ENCODE results near the gene ZYX.
"Not testable (repeated sequence)": the region's sequence is repeated elsewhere in the genome, so short reads cannot be mapped to it uniquely, and the experiment has no call there.

The ZYX gene

DNA sequence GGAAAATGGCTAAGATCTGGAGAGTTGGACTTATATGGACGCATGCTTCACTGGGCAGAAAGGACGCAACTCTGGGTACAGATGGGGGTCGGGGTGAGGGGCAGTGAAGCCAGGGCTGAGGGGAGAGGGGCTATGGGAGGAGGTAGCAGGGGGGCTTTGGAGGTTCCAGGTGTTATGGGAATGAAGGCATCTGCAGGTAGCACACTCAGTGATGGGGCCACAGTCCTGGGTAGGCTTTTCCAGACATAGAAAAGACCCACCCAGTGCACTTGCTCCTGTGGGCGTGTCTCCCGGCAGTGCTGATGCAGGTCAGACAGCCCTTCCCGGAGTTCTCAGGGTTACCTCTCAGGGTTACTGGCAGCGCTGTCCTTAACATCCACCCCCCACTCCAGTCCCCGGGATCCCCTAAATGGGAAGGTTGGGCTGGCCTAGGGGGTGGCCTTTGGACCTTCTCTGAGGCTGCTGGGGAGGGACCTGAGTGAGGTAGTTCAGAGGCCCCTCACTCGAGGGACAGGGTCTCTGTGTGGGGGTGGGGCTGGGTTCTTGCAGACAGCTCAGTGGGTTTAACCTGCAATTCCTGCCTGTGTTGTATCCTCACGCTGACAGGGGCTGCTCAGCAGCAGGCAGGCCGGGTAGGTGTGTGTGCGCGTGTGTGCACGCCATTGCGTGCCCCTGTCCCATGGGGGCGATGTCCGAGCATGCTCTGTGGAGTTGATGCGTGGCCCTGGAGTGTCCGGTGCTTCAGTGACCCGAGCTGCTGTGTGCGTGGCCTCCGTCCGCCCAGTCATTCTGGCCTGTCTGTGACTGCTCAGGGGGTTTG, 6.2 kb downstream of the ZYX start:
- DNase-seq, result no peak

DNA sequence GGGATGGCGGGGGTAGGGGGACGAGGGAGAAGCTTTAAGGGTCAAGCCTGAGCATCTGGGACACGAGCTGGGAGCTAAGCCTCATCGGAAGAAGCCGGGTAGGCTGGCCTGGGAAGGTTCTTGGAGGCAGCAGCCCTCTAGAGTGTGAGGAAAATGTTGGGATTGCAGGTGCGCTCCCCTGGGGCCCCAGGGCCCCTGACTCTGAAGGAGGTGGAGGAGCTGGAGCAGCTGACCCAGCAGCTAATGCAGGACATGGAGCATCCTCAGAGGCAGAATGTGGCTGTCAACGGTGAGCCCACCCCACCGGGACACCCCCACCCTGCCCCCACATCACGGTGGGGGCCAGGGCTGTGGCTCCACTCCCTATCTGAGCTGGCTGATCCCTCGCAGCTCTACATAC, 6.9 kb downstream of the ZYX start:
- no peak for DNase-seq

DNA sequence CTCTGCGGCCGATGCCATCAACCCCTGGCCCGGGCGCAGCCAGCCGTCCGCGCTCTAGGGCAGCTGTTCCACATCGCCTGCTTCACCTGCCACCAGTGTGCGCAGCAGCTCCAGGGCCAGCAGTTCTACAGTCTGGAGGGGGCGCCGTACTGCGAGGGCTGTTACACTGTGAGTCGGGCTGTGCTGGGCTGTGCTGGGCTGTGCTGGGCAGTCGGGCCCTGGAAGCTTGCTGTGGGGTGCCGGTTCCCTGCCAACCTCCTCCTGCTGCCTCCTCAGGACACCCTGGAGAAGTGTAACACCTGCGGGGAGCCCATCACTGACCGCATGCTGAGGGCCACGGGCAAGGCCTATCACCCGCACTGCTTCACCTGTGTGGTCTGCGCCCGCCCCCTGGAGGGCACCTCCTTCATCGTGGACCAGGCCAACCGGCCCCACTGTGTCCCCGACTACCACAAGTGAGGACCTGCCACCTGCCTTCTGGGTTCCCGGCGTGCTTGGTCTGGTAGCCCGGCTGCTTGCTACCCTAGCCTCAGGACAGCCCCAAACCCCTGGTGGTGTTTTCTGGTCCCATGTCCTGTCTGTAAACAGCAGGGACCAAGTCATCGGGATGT, 7.5 kb downstream of the ZYX start:
- no peak for DNase-seq

DNA sequence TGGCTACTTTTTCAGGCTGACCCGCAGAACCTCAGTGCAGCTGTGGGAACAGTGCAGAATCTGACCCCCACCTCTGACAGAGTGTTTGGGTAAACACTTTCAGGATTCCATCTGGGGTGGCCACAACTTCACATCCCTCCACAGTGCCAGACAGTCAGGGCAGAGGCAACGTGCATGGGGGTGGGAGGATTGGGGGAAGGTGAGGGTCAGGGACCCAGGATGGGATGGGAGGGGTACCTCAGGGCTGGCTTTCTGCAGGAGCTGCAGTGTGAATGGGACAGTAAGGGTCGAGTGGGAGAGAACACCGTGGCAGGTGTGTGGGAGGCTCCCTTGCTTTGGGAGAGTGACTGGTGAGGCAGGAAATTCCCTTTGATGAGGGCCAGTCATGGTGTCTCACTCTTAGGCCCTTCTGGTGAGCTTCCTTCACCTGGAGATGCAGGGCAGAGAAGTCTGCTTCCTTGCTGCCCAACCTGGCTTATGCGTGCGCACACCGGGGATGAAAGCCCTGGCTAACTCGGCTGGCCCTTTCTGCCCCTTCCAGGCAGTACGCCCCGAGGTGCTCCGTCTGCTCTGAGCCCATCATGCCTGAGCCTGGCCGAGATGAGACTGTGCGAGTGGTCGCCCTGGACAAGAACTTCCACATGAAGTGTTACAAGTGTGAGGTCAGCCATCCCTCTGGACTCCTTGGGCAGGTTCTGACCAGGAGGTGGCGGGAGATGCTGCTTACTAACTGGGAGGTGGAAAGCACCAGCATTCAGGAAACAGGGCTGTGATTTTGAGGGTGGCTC, 8.4 kb downstream of the ZYX start:
- no peak for DNase-seq

DNA sequence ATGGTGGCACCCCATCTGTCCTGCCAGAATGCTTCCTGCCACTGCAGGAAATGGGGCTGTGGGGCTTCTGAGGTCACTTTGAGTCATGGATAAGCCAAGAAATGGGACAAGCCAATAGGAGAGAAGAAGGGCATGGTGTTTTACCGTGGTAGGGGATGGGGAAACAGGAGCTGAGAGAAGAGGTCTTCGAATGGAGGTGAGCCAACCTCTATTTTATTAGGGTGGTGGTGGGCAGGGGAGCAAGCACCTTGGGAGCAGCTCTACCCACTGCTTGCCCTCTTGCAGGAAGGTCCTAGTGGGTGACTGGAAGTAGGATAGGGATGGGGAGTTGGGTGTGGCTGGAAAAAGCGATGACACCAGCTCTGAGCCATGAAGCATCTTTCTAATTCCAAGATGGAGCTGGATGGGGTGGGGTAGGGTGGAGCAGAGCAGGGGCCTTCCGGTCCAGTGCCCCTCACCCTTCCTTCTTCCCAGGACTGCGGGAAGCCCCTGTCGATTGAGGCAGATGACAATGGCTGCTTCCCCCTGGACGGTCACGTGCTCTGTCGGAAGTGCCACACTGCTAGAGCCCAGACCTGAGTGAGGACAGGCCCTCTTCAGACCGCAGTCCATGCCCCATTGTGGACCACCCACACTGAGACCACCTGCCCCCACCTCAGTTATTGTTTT, 9.1 kb downstream of the ZYX start:
- DNase-seq, result no peak

DNA sequence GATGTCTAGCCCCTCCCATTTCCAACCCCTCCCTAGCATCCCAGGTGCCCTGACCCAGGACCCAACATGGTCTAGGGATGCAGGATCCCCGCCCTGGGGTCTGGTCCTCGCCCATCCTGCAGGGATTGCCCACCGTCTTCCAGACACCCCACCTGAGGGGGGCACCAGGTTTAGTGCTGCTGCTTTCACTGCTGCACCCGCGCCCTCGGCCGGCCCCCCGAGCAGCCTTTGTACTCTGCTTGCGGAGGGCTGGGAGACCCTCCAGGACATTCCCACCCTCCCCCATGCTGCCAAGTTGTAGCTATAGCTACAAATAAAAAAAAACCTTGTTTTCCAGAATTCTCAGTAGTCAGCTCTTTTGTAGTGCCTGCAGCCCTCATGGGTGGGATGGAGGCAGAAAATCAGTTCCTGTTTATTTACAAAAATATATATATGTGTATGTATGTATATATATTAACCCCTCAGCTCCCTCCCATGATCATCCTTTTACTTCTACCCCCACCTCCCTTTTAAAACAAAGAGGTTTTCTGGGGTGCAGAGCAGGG, 9.7 kb downstream of the ZYX start:
- no peak for DNase-seq

DNA sequence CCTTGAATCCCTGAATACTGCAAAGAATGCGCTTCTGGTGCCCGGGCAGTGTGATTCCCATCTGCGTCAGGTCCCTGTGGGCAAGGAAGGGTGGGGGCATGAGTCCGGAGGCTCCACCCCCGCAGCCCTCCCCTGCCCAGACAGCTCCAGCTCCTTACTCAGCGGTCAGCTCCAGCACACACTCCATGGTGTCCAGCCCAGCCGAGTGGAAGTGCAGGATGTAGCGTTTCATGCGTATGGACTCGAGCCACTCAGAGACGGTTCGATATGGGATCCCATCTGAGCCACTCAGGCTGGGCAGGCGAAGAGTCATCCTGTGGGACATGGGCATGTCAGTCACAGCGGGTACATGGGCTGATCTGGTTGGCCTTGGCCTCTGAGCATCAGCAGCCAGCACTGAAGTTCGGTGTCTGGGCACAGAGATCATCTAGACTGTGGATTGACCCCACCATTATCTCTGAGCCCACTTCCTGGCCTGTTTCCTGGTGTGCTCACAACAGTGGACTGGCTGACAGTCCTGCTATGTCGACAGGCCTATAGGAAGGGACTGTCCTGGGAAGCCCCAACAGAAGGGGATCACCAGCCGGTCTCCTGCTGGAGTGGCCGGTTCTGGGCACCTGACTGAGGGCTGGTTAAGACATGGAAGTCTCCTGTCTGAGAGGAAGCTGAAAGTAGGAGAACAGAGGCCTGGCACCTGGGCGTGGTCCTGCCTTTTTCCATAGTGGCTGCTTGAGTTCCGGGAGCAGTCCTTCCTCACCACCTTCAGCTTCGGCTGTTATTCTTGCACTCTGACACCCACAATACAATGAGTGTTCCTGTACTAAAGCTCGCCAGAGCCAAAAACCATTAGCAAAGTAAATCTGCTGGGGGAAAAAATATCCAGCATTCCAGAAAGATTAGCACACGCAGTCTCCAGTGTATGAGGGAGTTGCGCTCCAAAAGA, 10.6 kb downstream of the ZYX start:
- no peak for DNase-seq

DNA sequence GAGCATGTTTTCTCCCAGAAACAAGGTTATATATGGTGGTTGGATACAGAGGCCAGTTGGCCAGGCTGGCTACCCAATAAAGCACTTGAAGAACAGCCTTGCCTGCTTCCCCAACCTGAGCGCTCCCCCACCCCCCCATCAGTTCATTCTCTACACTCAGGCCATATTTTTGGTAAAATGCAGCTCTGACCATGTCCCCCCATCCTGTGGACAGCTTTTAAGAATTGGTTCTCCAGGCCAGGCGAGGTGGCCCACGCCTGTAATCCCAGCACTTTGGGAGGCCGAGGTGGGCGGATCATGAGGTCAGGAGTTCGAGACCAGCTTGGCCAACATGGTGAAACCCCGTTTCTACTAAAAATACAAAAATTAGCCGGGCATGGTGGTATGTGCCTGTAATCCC, 11.3 kb downstream of the ZYX start:
- not testable (repeated sequence) for DNase-seq

DNA sequence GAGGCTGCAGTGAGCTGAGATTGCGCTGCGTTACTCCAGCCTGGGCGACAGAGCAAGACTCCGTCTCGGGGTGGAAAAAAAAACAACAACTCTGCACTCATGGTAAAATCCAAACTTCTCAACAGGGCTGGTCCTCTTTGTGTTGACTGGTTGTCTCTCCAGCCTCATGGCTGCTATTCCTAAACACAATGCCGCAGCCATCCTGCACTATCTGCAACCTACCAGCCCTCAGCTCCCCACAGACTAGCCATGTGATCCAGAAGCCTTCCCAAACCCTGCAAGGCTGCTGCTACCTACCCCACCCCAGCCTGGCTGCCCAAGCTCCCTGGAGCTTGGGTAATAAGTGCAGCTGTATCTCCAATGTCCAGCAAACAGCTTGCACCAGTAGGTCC, 11.7 kb downstream of the ZYX start:
- no peak for DNase-seq

DNA sequence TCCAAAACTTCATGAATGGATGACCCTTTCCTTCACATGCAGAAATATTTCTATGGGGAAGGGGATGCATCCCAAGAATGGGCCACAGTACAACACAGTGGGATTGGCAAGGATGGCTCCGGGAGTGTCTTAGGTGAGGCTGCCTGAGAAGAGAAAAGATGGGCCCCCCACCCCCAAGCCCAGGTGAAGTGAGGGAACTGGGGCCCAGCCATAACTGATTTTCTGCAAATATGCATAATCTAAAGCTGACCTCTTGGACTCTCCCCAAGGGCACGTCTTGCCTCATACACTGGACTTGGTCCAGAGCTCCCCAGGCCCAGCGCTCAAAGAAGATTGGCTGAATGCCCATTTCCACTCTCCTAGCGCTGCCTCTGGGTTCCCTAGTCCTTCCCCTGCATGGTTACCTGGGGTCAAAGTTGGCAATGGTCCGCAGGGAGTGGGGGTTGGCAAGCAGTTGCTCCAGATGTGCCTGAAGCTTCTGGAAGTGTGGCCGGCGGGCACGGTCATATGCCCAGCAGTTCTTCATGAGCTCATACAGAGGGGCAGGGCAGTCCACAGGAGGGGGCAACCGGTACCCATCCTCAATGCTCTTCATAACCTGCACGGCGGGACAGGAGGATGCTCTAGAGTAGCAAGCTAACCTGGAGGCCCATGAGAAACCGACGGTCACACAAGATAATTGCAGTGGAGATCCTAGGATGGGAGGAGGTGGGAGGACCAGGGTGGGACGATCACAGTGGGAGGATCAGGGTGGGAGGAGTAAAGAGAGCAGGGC, 12.3 kb downstream of the ZYX start:
- DNase-seq, result no peak

DNA sequence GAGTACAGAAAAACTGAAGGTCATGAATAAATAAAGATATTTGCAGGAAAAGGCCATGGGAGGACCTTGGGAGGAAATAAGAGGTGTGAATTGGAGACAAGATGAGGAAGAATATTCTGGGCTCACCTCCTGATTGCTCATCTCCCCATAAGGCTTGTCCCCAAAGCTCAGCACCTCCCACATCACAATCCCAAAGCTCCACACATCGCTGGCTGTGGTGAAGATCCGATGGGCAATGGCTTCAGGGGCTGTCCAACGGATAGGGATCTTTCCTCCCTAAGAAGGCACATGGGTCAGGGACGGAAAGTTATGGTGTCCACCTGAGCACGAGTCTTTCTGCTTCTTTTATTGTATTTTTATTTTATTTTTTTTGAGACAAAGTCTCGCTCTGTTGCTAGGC, 12.9 kb downstream of the ZYX start:
- no peak for DNase-seq

DNA sequence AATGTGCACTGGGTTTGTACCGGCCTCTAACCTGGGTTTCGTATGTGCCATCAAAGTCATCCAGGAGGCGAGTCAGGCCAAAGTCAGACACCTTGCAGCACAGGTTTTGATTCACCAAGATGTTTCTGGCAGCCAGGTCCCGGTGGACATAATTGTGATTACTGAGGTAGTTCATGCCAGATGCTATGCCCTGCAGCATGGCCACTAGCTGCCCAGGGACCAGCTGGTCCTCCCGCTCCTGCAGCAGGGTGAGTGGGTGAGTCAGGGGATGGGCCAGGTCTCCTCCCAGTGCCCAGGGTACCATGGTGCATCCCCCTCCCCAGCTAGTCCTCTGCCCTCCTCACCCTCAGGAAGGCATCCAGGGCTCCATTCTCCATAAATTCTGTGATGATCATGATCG, 13.6 kb downstream of the ZYX start:
- DNase-seq, result no peak

DNA sequence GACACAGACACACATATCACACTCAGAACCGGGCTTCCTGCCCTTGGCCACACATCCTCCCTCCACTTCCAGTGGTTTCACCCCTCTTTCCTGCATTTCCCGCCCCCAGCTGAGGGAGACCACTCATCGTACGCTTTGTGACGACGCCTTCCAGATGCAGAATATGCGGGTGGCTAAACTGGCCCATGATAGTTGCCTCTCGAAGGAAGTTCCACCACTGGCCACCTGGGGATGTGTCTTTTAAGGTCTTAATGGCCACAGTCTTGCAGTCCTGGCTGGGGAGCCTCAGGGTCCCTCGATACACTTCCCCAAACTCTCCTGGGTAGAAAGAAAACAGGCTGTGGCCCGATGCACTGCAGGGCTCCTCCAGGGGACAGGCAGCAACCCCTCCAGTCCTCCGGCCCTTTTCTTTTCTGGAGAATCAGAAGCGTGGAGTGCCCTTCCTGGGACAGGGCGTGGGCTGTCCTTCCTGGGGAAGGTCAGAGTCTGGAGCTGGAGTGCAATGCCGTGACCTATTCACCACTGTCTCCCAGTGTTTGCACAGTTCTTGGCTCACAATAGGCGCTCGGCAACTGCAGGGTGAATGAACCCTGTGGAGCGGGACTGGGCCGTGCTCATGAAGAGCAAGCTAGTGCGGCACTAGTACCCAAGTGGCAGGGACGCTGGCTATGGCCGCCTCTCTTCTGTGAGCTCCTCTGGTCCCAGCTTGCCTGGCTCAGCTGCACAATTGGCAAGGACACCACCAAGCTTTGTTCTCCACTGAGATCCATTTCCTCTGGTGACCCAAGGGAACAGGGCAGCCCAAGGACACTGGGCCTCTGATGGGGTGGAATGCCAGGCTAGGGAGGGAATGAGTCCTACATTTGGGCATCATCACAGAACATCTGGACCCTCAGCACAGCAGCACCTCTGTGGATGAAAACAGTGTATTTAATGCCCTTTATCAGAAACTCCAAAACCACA, 14.3 kb downstream of the ZYX start:
- no peak for DNase-seq

DNA sequence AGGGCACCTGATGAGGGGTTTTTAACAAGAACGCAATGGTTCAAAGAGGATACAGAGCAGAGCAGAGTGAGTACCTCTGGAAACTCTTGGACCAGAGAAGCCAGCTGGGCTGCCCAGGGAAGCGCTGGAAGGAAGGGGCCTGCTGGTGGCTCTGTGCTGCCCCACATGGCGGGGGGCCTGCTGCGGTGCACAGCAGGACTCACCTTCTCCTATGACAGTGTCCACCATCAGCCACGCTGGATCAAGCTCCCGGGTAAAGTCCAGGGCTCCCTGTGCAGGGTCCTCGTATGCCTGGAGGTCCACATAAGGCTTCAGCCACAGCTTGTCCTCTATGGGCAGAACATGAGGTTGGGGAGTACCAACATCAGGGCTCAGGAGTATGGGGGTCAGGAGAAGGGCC, 15.0 kb downstream of the ZYX start:
- no peak for DNase-seq

DNA sequence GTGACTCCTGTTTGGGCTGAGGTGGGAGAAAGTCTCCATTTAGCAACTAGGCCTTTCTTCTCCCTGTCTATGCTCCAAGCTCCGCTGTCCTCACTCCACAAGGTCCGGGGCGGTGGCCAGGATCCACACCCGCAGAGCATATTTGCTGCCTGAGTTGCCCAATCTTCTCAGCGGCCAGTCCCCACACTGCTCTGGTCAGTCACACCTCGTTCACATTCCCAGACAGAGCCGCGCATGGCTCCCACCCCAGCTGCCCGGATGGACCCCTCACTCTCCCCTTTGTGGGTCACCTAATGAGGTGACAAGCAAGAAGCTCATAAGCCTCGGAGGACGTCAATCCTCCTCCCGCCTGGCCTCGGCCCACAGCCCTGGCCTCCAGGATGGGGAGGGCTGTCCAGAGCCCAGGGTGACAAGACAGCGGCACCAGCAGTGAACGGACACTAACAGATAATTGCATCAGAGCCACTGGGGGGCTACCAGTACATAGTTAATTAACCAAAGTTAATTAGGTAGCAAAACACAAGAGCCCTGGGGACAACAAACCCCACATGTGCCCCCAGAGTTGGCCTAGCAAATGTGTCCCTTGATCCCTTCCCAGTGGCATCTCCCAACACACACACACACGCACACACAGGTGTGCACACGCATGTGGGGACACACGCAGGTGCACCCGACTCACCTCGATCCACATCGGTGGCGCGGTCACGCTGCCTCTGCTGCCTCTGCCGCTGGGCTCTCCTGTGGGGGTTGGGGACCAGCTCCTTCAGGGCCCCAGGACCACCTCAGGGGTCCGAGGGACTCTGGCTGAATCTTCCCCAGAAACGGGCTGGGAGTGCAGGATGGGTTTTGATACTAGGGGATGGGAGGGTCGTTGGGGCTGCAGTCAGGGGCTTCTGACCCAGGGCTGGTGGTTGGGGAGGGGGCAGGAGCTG, 15.7 kb downstream of the ZYX start:
- no peak for DNase-seq

DNA sequence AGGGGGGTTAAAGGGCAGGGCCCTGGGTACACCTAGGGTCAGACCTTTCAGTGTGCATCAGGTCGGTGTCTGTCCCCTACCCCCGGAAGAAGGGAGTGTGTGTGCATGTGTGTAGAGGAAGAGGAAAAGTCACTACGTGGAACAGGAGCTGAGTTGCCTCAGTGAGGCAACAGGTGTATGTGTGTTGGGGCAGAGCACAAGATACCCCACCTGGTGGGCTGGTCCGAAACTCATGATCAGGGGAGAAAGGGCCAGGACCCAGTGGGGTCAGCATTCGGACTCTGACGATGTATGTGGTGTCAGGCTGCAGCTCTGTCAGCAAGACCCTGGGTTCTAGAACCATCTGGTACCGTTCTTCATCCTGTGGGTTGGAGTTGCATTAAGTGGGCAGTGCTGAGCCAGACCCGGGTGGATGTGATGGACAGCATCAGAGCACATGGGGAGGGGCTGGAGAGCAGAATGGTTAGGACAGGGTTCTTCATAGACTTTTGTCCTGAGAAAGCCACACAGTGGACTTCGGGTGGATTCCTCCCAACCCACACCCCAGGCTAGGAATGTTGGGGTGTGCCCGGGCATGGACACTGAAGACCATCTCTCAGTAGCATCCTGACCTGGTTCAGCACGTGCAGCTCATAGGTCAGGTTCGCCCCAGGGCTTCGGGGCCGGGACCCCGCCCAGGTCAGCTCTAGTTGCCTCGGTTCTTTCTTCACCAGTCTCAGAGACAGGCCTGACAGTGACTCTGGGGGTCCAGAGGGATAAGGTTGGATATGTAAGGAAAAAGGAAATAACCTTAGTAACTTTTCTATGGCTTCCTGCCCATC, 16.8 kb downstream of the ZYX start:
- no peak for DNase-seq

DNA sequence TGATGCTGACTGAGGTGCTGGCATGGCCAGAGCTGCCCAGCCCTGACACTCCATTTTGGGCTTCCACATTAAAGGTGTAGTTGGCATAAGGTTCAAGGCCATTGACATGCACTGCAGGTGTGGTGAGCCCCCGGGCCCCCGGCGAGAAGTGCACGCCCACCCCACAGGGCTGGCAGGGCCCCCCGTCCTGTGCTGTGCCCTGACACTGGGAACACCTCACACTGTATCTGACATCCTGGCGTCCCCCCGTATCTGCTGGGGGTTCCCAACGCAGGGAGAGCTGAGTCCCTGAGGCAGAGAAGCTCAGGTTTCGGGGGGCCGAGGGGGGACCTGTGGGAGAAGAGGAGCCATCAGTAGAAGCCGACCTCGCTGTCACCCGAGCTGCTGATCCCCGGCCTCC, 17.5 kb downstream of the ZYX start:
- DNase-seq, result no peak

DNA sequence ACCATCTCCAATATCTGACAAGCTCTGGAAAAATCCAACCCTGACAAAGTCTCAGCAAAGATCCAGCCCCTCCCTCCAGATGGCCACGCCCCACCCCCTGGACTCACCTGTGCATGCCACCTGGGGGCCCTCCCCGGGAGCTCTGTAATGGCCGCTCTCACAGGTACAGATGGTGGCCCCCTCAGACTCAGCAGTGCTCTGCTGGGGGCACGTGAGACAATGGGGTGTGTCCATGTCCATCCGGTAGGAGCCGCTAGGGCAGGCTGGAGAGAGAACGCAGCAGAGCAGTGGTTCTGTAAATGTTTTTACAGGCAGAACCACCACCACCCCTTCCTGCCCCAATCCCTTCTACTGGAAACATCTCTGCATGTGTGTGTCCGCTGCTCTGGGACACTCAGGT, 18.0 kb downstream of the ZYX start:
- DNase-seq, result no peak
